ENCODE measurements around the gene RPL12. TPM values are rescaled to one million over a fixed set of nuclear protein-coding genes. Genes with fewer than 3 reads are reported as not detected.

Gene RPL12
- total and polyA plus RNA-seq, 2 of the 13 experiments (the other 11 are each of a cell fraction or from before 2014, with no cell fraction given) = 1,551 to 2,590 TPM

- TF ChIP-seq SNAPC4 (CRISPR knock-in tag; IDR thresholded peaks at IDR 0.05) (no peak), HOXA7 (CRISPR knock-in tag; IDR thresholded peaks at IDR 0.05) (no peak), HMGXB4 (CRISPR knock-in tag; IDR thresholded peaks at IDR 0.05; ENCODE audit: borderline replicate concordance in 1 of 2, low read depth in 1 of 2) (no peak), ZNF441 (CRISPR knock-in tag; IDR thresholded peaks at IDR 0.05; ENCODE audit: borderline replicate concordance) (no peak), ZBTB10 (CRISPR knock-in tag; IDR thresholded peaks at IDR 0.05; ENCODE audit: borderline replicate concordance) (no peak), ZNF766 (CRISPR knock-in tag; IDR thresholded peaks at IDR 0.05; ENCODE audit: borderline replicate concordance) (no peak), ZNF383 (CRISPR knock-in tag; IDR thresholded peaks at IDR 0.05; ENCODE audit: borderline replicate concordance) (no peak), STAT5B (CRISPR knock-in tag; IDR thresholded peaks at IDR 0.05) (no peak), SALL1 (CRISPR knock-in tag; IDR thresholded peaks at IDR 0.05) (no peak), RBAK (CRISPR knock-in tag; IDR thresholded peaks at IDR 0.05) (no peak), REPIN1 (CRISPR knock-in tag; IDR thresholded peaks at IDR 0.05; ENCODE audit: borderline replicate concordance, low read depth) (0 out of 2 replicates have a peak, but pooled peaks have one; percentile 17), YY1 (IDR thresholded peaks at IDR 0.05; ENCODE audit: insufficient read depth, insufficient replicate concordance, low read depth, low read length) (peak; percentile 15), MIER3 (CRISPR knock-in tag; IDR thresholded peaks at IDR 0.05; ENCODE audit: borderline replicate concordance) (no peak), FLYWCH1 (CRISPR knock-in tag; IDR thresholded peaks at IDR 0.05) (no peak), GMEB2 (CRISPR knock-in tag; IDR thresholded peaks at IDR 0.05; ENCODE audit: low read depth) (no peak), FOXC1 (CRISPR knock-in tag; IDR thresholded peaks at IDR 0.05; ENCODE audit: borderline replicate concordance) (no peak), MIXL1 (CRISPR knock-in tag; IDR thresholded peaks at IDR 0.05) (no peak)
These were observed 33.2 kb downstream of the RPL12 start (continued) for GRCh38 chr9:127418037-127418471.

Data from HepG2 (cell line).